ENCODE measurements around the gene CLDND1.

The CLDND1 gene

DNA sequence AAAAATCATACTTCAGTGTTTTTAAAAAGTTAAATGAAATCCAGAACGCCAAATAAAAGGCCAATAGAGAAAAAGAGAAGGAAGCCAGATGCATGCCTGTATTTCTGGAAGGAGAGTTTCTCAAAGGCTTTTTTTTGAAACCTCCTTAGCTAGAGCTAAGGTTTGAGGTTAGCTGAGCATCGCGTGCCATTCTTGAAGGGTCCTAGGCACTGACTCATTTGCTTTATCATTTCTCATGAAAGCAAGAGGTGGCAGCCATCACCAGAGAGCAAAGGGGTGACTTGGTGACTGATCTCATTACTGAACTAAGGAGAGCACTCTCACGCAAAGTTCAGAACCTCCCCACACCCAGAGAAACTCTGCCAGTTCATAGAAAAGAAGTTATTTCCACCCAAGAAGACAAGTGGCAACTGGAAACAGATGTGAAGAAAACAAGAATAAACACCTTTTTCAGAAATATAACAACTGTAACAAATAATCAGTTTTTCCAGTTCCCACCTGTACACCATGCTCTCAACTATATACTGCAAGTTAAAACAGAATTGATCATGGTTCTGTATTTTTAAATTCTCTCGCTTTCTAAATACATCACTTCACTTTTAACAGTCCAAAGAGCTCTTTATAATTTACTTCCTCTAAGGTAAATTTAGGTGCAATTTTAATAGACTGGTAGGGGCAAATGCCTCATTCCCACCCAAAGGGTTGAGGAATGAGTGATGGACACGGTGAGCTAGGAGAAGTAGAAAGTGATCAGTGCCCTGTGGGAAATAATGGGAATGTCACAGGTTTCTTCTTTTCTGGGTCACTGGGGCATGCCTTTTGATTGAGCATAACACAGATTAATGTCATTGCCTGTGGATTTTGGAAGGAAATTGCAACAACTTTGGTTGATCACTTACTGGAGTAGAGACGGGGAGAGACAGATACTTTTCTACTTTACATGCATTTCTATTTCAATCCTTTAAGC lies 33.7 kb upstream of the CLDND1 start:
- H2AFZ ChIP-seq (ENCODE audit: insufficient read depth, low read length, poor library complexity) = no peak overlapping the region
- H4K91ac ChIP-seq (ENCODE audit: low read depth, low read length) = no peak overlapping the region
- H4K12ac ChIP-seq (ENCODE audit: low read depth, low read length) = no peak overlapping the region
- H3K9me3 ChIP-seq (ENCODE audit: insufficient read depth, low read depth, low read length) = no peaks in the 10 kb centered on the region
- H3K4me3 ChIP-seq (ENCODE audit: low read depth, low read length) = no peak overlapping the region
- no peaks in the 10 kb centered on the region for H3K27me3 ChIP-seq (ENCODE audit: insufficient read depth, low read length)
- H3K14ac ChIP-seq (ENCODE audit: low read length) = no peak overlapping the region
- no peaks in the 10 kb centered on the region for H3K36me3 ChIP-seq (ENCODE audit: control insufficient read depth in 1 of 2, insufficient read depth in 2 of 2, low read length in 2 of 2)
- no peak overlapping the region for H3K4me2 ChIP-seq (ENCODE audit: low read length)
- H3K79me1 ChIP-seq (ENCODE audit: low read length) = no peaks in the 10 kb centered on the region
- H4K8ac ChIP-seq (ENCODE audit: low read depth, low read length) = no peak overlapping the region
- H2BK12ac ChIP-seq (ENCODE audit: low read length) = no peak overlapping the region
- H3K4ac ChIP-seq (ENCODE audit: low read depth, low read length) = no peak overlapping the region
- no CpG with 5 or more reads among the region's 7 CpGs for WGBS (ENCODE audit: extremely low coverage, insufficient coverage, insufficient read length)
- no peak overlapping the region for H2BK5ac ChIP-seq (ENCODE audit: low read depth, low read length, poor library complexity)
- no peak overlapping the region for H3K27ac ChIP-seq (ENCODE audit: low read depth, low read length)
- no peaks in the 10 kb centered on the region for H3K4me1 ChIP-seq (ENCODE audit: control insufficient read depth in 1 of 2, insufficient read depth in 2 of 2, low read length in 2 of 2)
- DNase-seq = no peak
- no peaks in the 10 kb centered on the region for H3K79me2 ChIP-seq (ENCODE audit: control insufficient read depth, insufficient read depth, low read length, poor library complexity)
- no peak overlapping the region for H2BK120ac ChIP-seq (ENCODE audit: insufficient read depth, low read length, poor library complexity)
- H3K18ac ChIP-seq (ENCODE audit: low read length) = no peak overlapping the region
- no peak overlapping the region for H3K23ac ChIP-seq (ENCODE audit: low read length)
- H2AK5ac ChIP-seq (ENCODE audit: low read length) = no peak overlapping the region
- H3K9ac ChIP-seq (ENCODE audit: low read length) = no peak overlapping the region

DNA sequence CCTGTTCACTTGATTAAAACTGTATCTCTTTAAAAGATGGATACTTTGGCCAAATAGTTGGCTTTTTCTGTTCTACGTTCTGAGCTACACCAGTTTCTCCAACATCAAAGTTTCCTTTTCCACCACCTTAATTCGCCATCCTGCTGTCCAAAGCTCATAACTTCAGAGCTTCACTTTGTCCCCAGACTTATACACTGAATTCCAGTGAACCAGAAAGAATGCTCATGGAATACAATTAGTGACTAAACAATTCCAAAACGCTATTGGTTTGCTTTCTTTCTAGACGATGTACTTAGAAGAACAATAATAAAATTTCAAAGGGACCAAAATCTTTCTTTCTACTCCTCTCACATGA lies 32.3 kb upstream of the CLDND1 start:
- Histone ChIP-seq H4K8ac (ENCODE audit: low read depth, low read length) (no peak overlapping the region), H4K12ac (ENCODE audit: low read depth, low read length) (no peak overlapping the region), H3K79me2 (ENCODE audit: control insufficient read depth, insufficient read depth, low read length, poor library complexity) (no peaks in the 10 kb centered on the region), H3K4me1 (ENCODE audit: control insufficient read depth in 1 of 2, insufficient read depth in 2 of 2, low read length in 2 of 2) (no peaks in the 10 kb centered on the region), H3K23ac (ENCODE audit: low read length) (no peak overlapping the region), H3K27ac (ENCODE audit: low read depth, low read length) (no peak overlapping the region), H3K9me3 (ENCODE audit: insufficient read depth, low read depth, low read length) (no peaks in the 10 kb centered on the region), H2BK5ac (ENCODE audit: low read depth, low read length, poor library complexity) (no peak overlapping the region), H3K36me3 (ENCODE audit: control insufficient read depth in 1 of 2, insufficient read depth in 2 of 2, low read length in 2 of 2) (no peaks in the 10 kb centered on the region), H3K4me3 (ENCODE audit: low read depth, low read length) (no peak overlapping the region), H3K14ac (ENCODE audit: low read length) (no peak overlapping the region), H2BK120ac (ENCODE audit: insufficient read depth, low read length, poor library complexity) (no peak overlapping the region), H3K9ac (ENCODE audit: low read length) (no peak overlapping the region), H2AFZ (ENCODE audit: insufficient read depth, low read length, poor library complexity) (no peak overlapping the region), H4K91ac (ENCODE audit: low read depth, low read length) (no peak overlapping the region), H3K79me1 (ENCODE audit: low read length) (no peaks in the 10 kb centered on the region), H2BK12ac (ENCODE audit: low read length) (no peak overlapping the region), H3K4ac (ENCODE audit: low read depth, low read length) (no peak overlapping the region), H2AK5ac (ENCODE audit: low read length) (no peak overlapping the region), H3K27me3 (ENCODE audit: insufficient read depth, low read length) (no peaks in the 10 kb centered on the region), H3K4me2 (ENCODE audit: low read length) (no peak overlapping the region), H3K18ac (ENCODE audit: low read length) (no peak overlapping the region)
- no CpG with 5 or more reads among the region's 4 CpGs for WGBS (ENCODE audit: extremely low coverage, insufficient coverage, insufficient read length)
- no peak for DNase-seq

GRCh38 chr3:98554580-98554979 lies 31.9 kb upstream of the CLDND1 start:
- no peak overlapping the region for H3K14ac ChIP-seq (ENCODE audit: low read length)

GRCh38 chr3:98553753-98554152 lies 31.1 kb upstream of the CLDND1 start:
- Histone ChIP-seq H2AFZ (ENCODE audit: insufficient read depth, low read length, poor library complexity) (no peak overlapping the region), H4K8ac (ENCODE audit: low read depth, low read length) (no peak overlapping the region), H3K79me1 (ENCODE audit: low read length) (no peaks in the 10 kb centered on the region), H2BK12ac (ENCODE audit: low read length) (no peak overlapping the region), H4K91ac (ENCODE audit: low read depth, low read length) (no peak overlapping the region), H3K4me2 (ENCODE audit: low read length) (no peak overlapping the region), H4K12ac (ENCODE audit: low read depth, low read length) (no peak overlapping the region), H2BK120ac (ENCODE audit: insufficient read depth, low read length, poor library complexity) (no peak overlapping the region), H3K4ac (ENCODE audit: low read depth, low read length) (no peak overlapping the region), H3K9ac (ENCODE audit: low read length) (no peak overlapping the region), H3K79me2 (ENCODE audit: control insufficient read depth, insufficient read depth, low read length, poor library complexity) (no peaks in the 10 kb centered on the region), H3K27ac (ENCODE audit: low read depth, low read length) (no peak overlapping the region), H3K23ac (ENCODE audit: low read length) (no peak overlapping the region), H3K18ac (ENCODE audit: low read length) (no peak overlapping the region), H3K36me3 (ENCODE audit: control insufficient read depth in 1 of 2, insufficient read depth in 2 of 2, low read length in 2 of 2) (no peaks in the 10 kb centered on the region), H2AK5ac (ENCODE audit: low read length) (no peak overlapping the region), H2BK5ac (ENCODE audit: low read depth, low read length, poor library complexity) (no peak overlapping the region), H3K9me3 (ENCODE audit: insufficient read depth, low read depth, low read length) (no peaks in the 10 kb centered on the region), H3K14ac (ENCODE audit: low read length) (no peak overlapping the region), H3K4me3 (ENCODE audit: low read depth, low read length) (no peak overlapping the region), H3K27me3 (ENCODE audit: insufficient read depth, low read length) (no peaks in the 10 kb centered on the region), H3K4me1 (ENCODE audit: control insufficient read depth in 1 of 2, insufficient read depth in 2 of 2, low read length in 2 of 2) (no peaks in the 10 kb centered on the region)
- no CpG with 5 or more reads among the region's 2 CpGs for WGBS (ENCODE audit: extremely low coverage, insufficient coverage, insufficient read length)
- no peak for DNase-seq

More at GRCh38 chr3:98554580-98554979, 31.9 kb upstream of the CLDND1 start:
- H3K4me3 ChIP-seq (ENCODE audit: low read depth, low read length) = no peak overlapping the region
- no peaks in the 10 kb centered on the region for H3K79me1 ChIP-seq (ENCODE audit: low read length)
- no peak overlapping the region for H4K8ac ChIP-seq (ENCODE audit: low read depth, low read length)
- H3K36me3 ChIP-seq (ENCODE audit: control insufficient read depth in 1 of 2, insufficient read depth in 2 of 2, low read length in 2 of 2) = no peaks in the 10 kb centered on the region
- no peak overlapping the region for H3K27ac ChIP-seq (ENCODE audit: low read depth, low read length)
- no peaks in the 10 kb centered on the region for H3K4me1 ChIP-seq (ENCODE audit: control insufficient read depth in 1 of 2, insufficient read depth in 2 of 2, low read length in 2 of 2)
- H2AFZ ChIP-seq (ENCODE audit: insufficient read depth, low read length, poor library complexity) = no peak overlapping the region
- no peak overlapping the region for H2BK120ac ChIP-seq (ENCODE audit: insufficient read depth, low read length, poor library complexity)
- no peak overlapping the region for H3K4me2 ChIP-seq (ENCODE audit: low read length)
- no CpG with 5 or more reads among the region's 2 CpGs for WGBS (ENCODE audit: extremely low coverage, insufficient coverage, insufficient read length)
- H3K27me3 ChIP-seq (ENCODE audit: insufficient read depth, low read length) = no peaks in the 10 kb centered on the region
- H2AK5ac ChIP-seq (ENCODE audit: low read length) = no peak overlapping the region
- H3K79me2 ChIP-seq (ENCODE audit: control insufficient read depth, insufficient read depth, low read length, poor library complexity) = no peaks in the 10 kb centered on the region
- H3K23ac ChIP-seq (ENCODE audit: low read length) = no peak overlapping the region
- no peak overlapping the region for H3K18ac ChIP-seq (ENCODE audit: low read length)
- H3K9me3 ChIP-seq (ENCODE audit: insufficient read depth, low read depth, low read length) = no peaks in the 10 kb centered on the region
- no peak overlapping the region for H2BK5ac ChIP-seq (ENCODE audit: low read depth, low read length, poor library complexity)
- DNase-seq = peak in 1 of 2 donors; percentile 26
- no peak overlapping the region for H4K12ac ChIP-seq (ENCODE audit: low read depth, low read length)
- no peak overlapping the region for H4K91ac ChIP-seq (ENCODE audit: low read depth, low read length)
- no peak overlapping the region for H3K9ac ChIP-seq (ENCODE audit: low read length)
- no peak overlapping the region for H3K4ac ChIP-seq (ENCODE audit: low read depth, low read length)
- no peak overlapping the region for H2BK12ac ChIP-seq (ENCODE audit: low read length)

Data from trophoblast cell (in vitro differentiated cells and primary cell).